Stimulated activated CD8-positive, alpha-beta memory T cell treated with anti-CD3 and anti-CD28 coated beads, Interleukin-7, amount 100 ng/mL, for 24 hours (primary cell): ENCODE data around the gene UQCRQ.

ENCODE experiments used
- DNase-seq: peaks from one replicate; pipeline ENCODE4 v3.0.0-alpha.2; 2020; ENCODE audit warnings: low read depth

UQCRQ gene

GRCh38 chr5:132915681-132916080 is 49.2 kb downstream of the UQCRQ start:
- DNase-seq: no peak

- DNase-seq: no peak
Observed at GRCh38 chr5:132916086-132916485, 49.6 kb downstream of the UQCRQ start.
